Measurements from ENCODE around the gene WDR88. TPM values are rescaled to one million over a fixed set of nuclear protein-coding genes. Genes with fewer than 3 reads are reported as not detected.

WDR88 gene
- total and polyA plus RNA-seq, 2 of the 13 experiments (the other 11 are each of a cell fraction or from before 2014, with no cell fraction given): not detected

DNA sequence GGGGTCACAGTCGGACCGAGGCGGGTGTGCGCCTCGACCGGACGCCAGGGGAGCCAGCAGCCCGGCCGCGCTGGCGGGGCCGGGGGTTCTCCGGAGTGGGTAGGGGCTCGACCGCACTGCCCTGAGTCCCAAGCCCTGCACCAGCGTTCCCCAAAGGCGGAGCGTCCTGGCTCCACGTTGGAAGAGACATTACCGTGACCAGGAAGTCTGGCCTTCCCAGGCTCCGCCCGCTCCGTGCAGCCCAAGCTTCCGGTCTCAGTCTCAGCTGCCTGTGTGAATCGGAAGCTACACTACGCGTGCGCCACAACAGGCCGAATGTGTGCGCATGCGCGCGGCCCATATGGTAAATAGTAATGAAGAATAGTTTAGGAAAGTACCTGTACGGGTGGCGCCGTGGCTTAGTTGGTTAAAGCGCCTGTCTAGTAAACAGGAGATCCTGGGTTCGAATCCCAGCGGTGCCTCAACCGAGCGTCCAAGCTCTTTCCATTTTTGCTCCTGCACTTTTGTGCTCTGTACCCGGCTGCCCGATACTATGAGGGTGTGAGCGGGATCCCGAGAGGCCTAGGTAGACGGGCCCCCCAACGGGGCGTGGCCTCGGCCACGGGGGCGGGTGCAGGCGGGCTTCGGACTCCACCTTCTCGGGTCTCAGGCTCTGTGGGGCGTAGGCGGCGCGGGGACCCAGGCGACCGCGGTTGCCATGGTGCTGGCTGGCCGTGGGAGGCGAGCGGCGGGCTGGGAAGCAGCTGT, 44.9 kb downstream of the WDR88 start (continued):
- TF ChIP-seq, protein P1, sequence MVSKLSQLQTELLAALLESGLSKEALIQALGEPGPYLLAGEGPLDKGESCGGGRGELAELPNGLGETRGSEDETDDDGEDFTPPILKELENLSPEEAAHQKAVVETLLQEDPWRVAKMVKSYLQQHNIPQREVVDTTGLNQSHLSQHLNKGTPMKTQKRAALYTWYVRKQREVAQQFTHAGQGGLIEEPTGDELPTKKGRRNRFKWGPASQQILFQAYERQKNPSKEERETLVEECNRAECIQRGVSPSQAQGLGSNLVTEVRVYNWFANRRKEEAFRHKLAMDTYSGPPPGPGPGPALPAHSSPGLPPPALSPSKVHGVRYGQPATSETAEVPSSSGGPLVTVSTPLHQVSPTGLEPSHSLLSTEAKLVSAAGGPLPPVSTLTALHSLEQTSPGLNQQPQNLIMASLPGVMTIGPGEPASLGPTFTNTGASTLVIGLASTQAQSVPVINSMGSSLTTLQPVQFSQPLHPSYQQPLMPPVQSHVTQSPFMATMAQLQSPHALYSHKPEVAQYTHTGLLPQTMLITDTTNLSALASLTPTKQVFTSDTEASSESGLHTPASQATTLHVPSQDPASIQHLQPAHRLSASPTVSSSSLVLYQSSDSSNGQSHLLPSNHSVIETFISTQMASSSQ (IDR thresholded peaks at IDR 0.05; ENCODE audit: low read depth): peak; percentile 67; the same call in 1 of the 2 replicates
- TF ChIP-seq, protein P1 (CRISPR knock-in tag; IDR thresholded peaks at IDR 0.05; ENCODE audit: borderline replicate concordance): no peak; the same call in 1 of the 2 replicates
- TF ChIP-seq ZNF24 (IDR thresholded peaks at IDR 0.05) (peak; percentile 99), ATF4 (CRISPR knock-in tag; IDR thresholded peaks at IDR 0.05) (peak in 1 of 2 experiments; percentile 55; a peak in 1 of 4 replicates), POGZ (CRISPR knock-in tag; IDR thresholded peaks at IDR 0.05) (peak; percentile 74; the same call in 1 of the 2 replicates), TBP (CRISPR knock-in tag; IDR thresholded peaks at IDR 0.05) (0 out of 2 replicates have a peak, but pooled peaks have one; percentile 72), HES4 (CRISPR knock-in tag; IDR thresholded peaks at IDR 0.05; ENCODE audit: borderline replicate concordance) (peak; percentile 11; the same call in 1 of the 2 replicates), ATF2 (CRISPR knock-in tag; IDR thresholded peaks at IDR 0.05) (peak; percentile 62; the same call in 1 of the 2 replicates), ZHX2 (IDR thresholded peaks at IDR 0.05; ENCODE audit: low read depth) (no peak; the same call in 1 of the 2 replicates), ZHX2 (CRISPR knock-in tag; IDR thresholded peaks at IDR 0.05; ENCODE audit: borderline replicate concordance) (peak; percentile 82), AGO2 (optimal IDR thresholded peaks at IDR 0.05; ENCODE audit: low read depth, low read length) (peak; percentile 69)
- TF ChIP-seq, protein P2, sequence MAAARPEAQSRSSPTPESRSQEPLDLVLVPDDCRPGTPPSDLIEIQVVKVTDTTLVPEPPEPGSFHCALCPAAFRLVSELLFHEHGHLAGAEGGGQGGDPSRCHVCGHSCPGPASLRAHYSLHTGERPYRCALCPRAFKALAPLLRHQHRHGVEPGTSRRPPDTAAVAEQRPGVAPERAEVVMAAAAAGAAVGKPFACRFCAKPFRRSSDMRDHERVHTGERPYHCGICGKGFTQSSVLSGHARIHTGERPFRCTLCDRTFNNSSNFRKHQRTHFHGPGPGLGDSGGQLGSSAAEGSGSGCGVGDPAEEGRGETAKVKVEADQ (CRISPR knock-in tag; IDR thresholded peaks at IDR 0.05; ENCODE audit: borderline replicate concordance): peak; percentile 63; the same call in 1 of the 2 replicates
